ENCODE measurements around the gene SLC8A1.

SLC8A1 gene

GRCh38 chr2:40310303-40310702 lies 141.6 kb downstream of the SLC8A1 start:
- no peak for TF ChIP-seq EZH2 (IDR thresholded peaks at IDR 0.05; ENCODE audit: borderline replicate concordance, low read depth, low read length, severe bottlenecking)
- TF ChIP-seq, protein P1, sequence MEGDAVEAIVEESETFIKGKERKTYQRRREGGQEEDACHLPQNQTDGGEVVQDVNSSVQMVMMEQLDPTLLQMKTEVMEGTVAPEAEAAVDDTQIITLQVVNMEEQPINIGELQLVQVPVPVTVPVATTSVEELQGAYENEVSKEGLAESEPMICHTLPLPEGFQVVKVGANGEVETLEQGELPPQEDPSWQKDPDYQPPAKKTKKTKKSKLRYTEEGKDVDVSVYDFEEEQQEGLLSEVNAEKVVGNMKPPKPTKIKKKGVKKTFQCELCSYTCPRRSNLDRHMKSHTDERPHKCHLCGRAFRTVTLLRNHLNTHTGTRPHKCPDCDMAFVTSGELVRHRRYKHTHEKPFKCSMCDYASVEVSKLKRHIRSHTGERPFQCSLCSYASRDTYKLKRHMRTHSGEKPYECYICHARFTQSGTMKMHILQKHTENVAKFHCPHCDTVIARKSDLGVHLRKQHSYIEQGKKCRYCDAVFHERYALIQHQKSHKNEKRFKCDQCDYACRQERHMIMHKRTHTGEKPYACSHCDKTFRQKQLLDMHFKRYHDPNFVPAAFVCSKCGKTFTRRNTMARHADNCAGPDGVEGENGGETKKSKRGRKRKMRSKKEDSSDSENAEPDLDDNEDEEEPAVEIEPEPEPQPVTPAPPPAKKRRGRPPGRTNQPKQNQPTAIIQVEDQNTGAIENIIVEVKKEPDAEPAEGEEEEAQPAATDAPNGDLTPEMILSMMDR (IDR thresholded peaks at IDR 0.05; ENCODE audit: borderline replicate concordance, extremely low read depth, low read length, poor library complexity, severe bottlenecking), result no peak
- ATAC-seq (ENCODE audit: insufficient read depth, low read depth) (no peak), DNase-seq (no peak)
- H3K79me2 ChIP-seq (ENCODE audit: insufficient read depth, low read length), result no peaks in the 10 kb centered on the region
- no peak overlapping the region for H2AFZ ChIP-seq (ENCODE audit: low read depth, low read length)
- H3K4me3 ChIP-seq (ENCODE audit: low read depth in 1 of 2, low read length in 2 of 2), result no peak overlapping the region
- no peaks in the 10 kb centered on the region for H3K27me3 ChIP-seq (ENCODE audit: insufficient read depth, low read length, poor library complexity)
- H3K9ac ChIP-seq (ENCODE audit: low read depth, low read length), result no peak overlapping the region
- H4K20me1 ChIP-seq (ENCODE audit: insufficient read depth, low read length), result no peaks in the 10 kb centered on the region
- H3K9me3 ChIP-seq (ENCODE audit: insufficient read depth, low read length, severe bottlenecking), result peaks cover 11% of the 10 kb centered on the region
- peaks cover 9% of the 10 kb centered on the region; the same call in 1 of the 2 replicates for H3K36me3 ChIP-seq (ENCODE audit: insufficient read depth, low read length)
- no peak overlapping the region for H3K27ac ChIP-seq (ENCODE audit: low read length)
- H3K4me1 ChIP-seq (ENCODE audit: insufficient read depth, low read length), result no peaks in the 10 kb centered on the region
- H3K4me2 ChIP-seq (ENCODE audit: insufficient read depth, low read length), result no peak overlapping the region

DNA sequence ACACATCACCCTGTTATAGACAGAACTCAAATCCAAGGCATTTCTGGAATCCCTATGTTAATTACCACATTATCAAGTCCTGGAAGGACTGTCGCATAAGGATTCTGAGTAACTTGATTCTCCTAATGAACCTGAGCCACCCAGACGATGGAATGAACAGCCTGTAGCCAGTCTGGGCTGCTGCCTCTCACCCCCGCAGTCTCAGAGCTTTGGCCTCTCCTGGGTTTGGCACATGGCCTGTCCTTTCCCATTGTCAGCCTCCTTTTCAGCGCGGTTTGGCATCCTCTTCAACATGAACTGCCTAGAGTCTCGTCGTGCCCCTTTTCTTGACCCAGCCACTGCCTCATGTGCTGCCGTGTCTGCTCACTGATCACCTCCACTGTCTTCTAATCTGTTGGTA lies 147.6 kb downstream of the SLC8A1 start:
- ATAC-seq (ENCODE audit: insufficient read depth, low read depth) (no peak), DNase-seq (no peak)
- TF ChIP-seq, protein P1 (IDR thresholded peaks at IDR 0.05; ENCODE audit: borderline replicate concordance, extremely low read depth, low read length, poor library complexity, severe bottlenecking), result no peak
- TF ChIP-seq EZH2 (IDR thresholded peaks at IDR 0.05; ENCODE audit: borderline replicate concordance, low read depth, low read length, severe bottlenecking), result no peak
- no peaks in the 10 kb centered on the region for H3K9me3 ChIP-seq (ENCODE audit: insufficient read depth, low read length, severe bottlenecking)
- H2AFZ ChIP-seq (ENCODE audit: low read depth, low read length), result no peak overlapping the region
- H3K9ac ChIP-seq (ENCODE audit: low read depth, low read length), result no peak overlapping the region
- no peaks in the 10 kb centered on the region for H3K27me3 ChIP-seq (ENCODE audit: insufficient read depth, low read length, poor library complexity)
- H3K4me3 ChIP-seq (ENCODE audit: low read depth in 1 of 2, low read length in 2 of 2), result no peak overlapping the region
- no peaks in the 10 kb centered on the region for H4K20me1 ChIP-seq (ENCODE audit: insufficient read depth, low read length)
- H3K36me3 ChIP-seq (ENCODE audit: insufficient read depth, low read length), result 0 out of 2 replicates have a peak, but pooled peaks cover 3% of the 10 kb centered on the region
- no peak overlapping the region for H3K27ac ChIP-seq (ENCODE audit: low read length)
- H3K4me1 ChIP-seq (ENCODE audit: insufficient read depth, low read length), result no peaks in the 10 kb centered on the region
- no peak overlapping the region for H3K4me2 ChIP-seq (ENCODE audit: insufficient read depth, low read length)
- no peaks in the 10 kb centered on the region for H3K79me2 ChIP-seq (ENCODE audit: insufficient read depth, low read length)

DNA sequence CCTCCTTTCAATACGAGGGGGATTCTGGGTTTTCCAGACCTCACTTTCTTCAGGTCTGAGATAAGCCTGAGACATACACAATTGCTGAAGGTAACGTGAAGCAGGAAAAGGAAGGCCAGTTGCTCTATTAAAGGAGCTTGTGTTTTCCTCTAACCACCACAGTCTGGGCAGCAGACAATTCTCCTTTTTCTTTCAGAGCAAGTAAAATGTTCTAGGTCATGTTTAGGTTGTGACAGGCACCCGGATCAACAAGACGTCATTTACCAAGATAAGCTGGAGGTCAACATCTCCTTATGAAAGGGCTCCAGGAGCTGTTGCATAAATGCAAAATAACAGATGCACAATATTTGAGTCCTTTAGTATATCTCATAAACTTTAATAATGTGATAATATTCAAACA lies 148.1 kb downstream of the SLC8A1 start:
- no peaks in the 10 kb centered on the region for H3K4me1 ChIP-seq (ENCODE audit: insufficient read depth, low read length)
- no peak overlapping the region for H3K4me3 ChIP-seq (ENCODE audit: low read depth in 1 of 2, low read length in 2 of 2)
- H3K27ac ChIP-seq (ENCODE audit: low read length), result no peak overlapping the region
- no peak for DNase-seq
- no peak for ATAC-seq (ENCODE audit: insufficient read depth, low read depth)
- H3K36me3 ChIP-seq (ENCODE audit: insufficient read depth, low read length), result 0 out of 2 replicates have a peak, but pooled peaks cover 3% of the 10 kb centered on the region
- no peaks in the 10 kb centered on the region for H3K9me3 ChIP-seq (ENCODE audit: insufficient read depth, low read length, severe bottlenecking)
- H3K79me2 ChIP-seq (ENCODE audit: insufficient read depth, low read length), result no peaks in the 10 kb centered on the region
- no peak overlapping the region for H3K9ac ChIP-seq (ENCODE audit: low read depth, low read length)
- H4K20me1 ChIP-seq (ENCODE audit: insufficient read depth, low read length), result no peaks in the 10 kb centered on the region
- H2AFZ ChIP-seq (ENCODE audit: low read depth, low read length), result no peak overlapping the region
- no peaks in the 10 kb centered on the region for H3K27me3 ChIP-seq (ENCODE audit: insufficient read depth, low read length, poor library complexity)
- H3K4me2 ChIP-seq (ENCODE audit: insufficient read depth, low read length), result no peak overlapping the region
- TF ChIP-seq, protein P1 (IDR thresholded peaks at IDR 0.05; ENCODE audit: borderline replicate concordance, extremely low read depth, low read length, poor library complexity, severe bottlenecking), result no peak
- TF ChIP-seq EZH2 (IDR thresholded peaks at IDR 0.05; ENCODE audit: borderline replicate concordance, low read depth, low read length, severe bottlenecking), result no peak
